Activated CD4-positive, alpha-beta T cell treated with anti-CD3 and anti-CD28 coated beads for 36 hours (primary cell): ENCODE measurements around the gene NFIC. TPM values are rescaled to one million over a fixed set of nuclear protein-coding genes. Genes with fewer than 3 reads are reported as not detected.

Experiments used
- ATAC-seq: fragments of 200-7000 bp; cut with Tn5 transposase; one replicate; pipeline ENCODE4 v1.10.0; 2021; ENCODE audit warnings: mild to moderate bottlenecking, moderate library complexity
- CTCF ChIA-PET: fragments of 350-600 bp; sonication (Branson Sonifier 250); formaldehyde crosslinking; loops from one replicate; lab custom pipeline; 2021; ENCODE audit warnings: antibody characterized with exemption; lab: Charles Lee
- POLR2A ChIA-PET: fragments of 350-600 bp; sonication (Branson Sonifier 250); formaldehyde crosslinking; loops from one replicate; lab custom pipeline; 2021; ENCODE audit warnings: antibody characterized with exemption, inconsistent platforms; lab: Charles Lee
- DNase-seq: peaks from one replicate; pipeline ENCODE4 v3.0.0-alpha.2; 2020
- H3K27ac Mint-ChIP-seq: one replicate; pipeline ENCODE4 v1.8.0; 2021; ENCODE audit warnings: mixed read lengths
- H3K27me3 Mint-ChIP-seq: one replicate; pipeline ENCODE4 v1.8.0; 2021; ENCODE audit warnings: mixed read lengths
- H3K36me3 Mint-ChIP-seq: one replicate; pipeline ENCODE4 v1.8.0; 2021; ENCODE audit warnings: low read depth, mixed read lengths
- H3K4me1 Mint-ChIP-seq: one replicate; pipeline ENCODE4 v1.8.0; 2021; ENCODE audit warnings: mixed read lengths
- H3K4me3 Mint-ChIP-seq: one replicate; pipeline ENCODE4 v1.8.0; 2021; ENCODE audit warnings: mild to moderate bottlenecking, moderate library complexity, mixed read lengths
- H3K9me3 Mint-ChIP-seq: one replicate; pipeline ENCODE4 v1.8.0; 2021; ENCODE audit warnings: low read depth, mixed read lengths
- intact Hi-C, 2 experiments: fragments of 100-400 bp; cut with DNase I in 1 of 2; cut with micrococcal nuclease in 1 of 2; formaldehyde crosslinking; loops; one replicate each; pipeline versions ENCODE4 v1.14.2 to v1.15.1; 2022 to 2024; cut with DNase I, micrococcal nuclease
- total RNA-seq, 2 experiments: library from RNA; stranded (reverse); gene quantifications; one replicate each; pipeline ENCODE4 v1.2.3, GENCODE V29; 2021

Gene NFIC
- total RNA-seq, 2 experiments from 2014 or later: 20.5 to 22.6 TPM

DNA sequence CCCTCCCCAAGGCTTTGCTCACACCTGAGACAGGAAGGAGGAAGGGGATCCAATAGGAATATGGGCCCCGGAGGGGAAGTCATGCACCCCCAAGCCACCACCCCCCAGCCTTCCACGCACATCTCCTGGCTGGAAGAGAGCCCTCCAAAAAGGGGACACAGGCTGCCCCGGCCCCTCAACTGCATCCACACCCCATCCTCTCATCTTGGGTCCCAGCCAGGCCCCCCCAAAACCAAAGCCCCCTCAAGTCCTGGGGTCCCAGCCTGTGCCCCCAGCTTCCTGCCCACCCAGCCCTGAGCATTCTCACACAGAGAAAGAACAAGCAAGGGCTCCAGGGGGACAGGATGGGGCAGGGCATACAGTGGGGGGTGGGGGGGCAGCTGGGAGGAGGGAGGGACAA, 101.8 kb downstream of the NFIC start:
- no peak for DNase-seq
- no peak overlapping the region for H3K4me3 Mint-ChIP-seq
- ChIA-PET POLR2A (no interaction called here), CTCF (interaction anchor here (0.6 to 0.9 kb wide), 2 partner anchors 163 to 256 kb away, joined by 4 to 6 read pairs; no protein-coding TSS in a partner anchor)
- H3K27ac Mint-ChIP-seq: no peak overlapping the region
- ATAC-seq: no peak
- H3K4me1 Mint-ChIP-seq: no peaks in the 10 kb centered on the region
- peaks cover 2% of the 10 kb centered on the region for H3K36me3 Mint-ChIP-seq
- H3K9me3 Mint-ChIP-seq: peaks cover 2% of the 10 kb centered on the region
- H3K27me3 Mint-ChIP-seq: no peaks in the 10 kb centered on the region
- intact Hi-C loops: no loop called here

DNA sequence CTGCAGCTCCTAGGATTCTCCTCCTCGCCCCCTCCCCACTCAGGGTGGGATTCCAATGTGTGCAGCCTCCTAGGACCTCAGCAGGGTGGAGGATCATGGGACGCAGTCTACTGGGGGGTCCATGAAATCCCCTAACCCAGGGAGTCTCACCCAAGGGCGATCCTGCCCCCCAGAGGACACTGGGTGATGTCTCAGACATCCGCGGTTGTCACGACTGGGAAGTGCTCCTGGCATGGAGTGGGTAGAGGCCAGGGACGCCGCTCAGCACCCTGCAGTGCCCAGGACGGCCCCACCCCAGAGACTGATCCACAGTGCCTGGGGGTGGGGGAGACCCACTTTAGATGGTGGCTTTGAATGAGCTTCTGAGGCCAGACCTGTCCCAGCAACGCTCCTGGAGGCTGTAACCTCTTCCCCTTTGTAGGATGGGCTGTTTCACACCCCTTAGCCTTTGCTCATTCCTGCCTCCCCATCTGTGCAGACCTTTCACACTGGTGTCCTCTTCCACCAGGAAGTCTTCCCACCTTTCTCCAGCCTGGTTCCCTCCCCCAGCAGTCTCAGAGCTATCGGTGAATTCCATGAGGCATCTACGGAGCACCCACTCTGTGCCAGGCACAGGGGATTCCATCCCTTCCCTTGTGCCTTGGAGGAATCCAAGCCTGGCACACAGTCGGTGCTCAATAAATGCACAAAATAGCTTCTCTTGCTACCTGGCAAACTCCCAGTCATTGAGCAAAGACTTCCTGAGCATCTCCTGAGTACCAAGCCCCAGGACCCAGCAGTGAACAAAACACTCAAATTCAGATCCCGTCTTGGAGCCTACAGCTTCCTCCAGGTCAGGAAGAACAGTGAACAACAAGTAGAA, 103.5 kb downstream of the NFIC start:
- H3K36me3 Mint-ChIP-seq: peaks cover 2% of the 10 kb centered on the region
- H3K4me1 Mint-ChIP-seq: no peaks in the 10 kb centered on the region
- peaks cover 2% of the 10 kb centered on the region for H3K9me3 Mint-ChIP-seq
- no peak for DNase-seq
- no peak overlapping the region for H3K4me3 Mint-ChIP-seq
- no peak overlapping the region for H3K27ac Mint-ChIP-seq
- ChIA-PET POLR2A (interaction anchor here (0.7 kb wide), 1 partner anchor 165 kb away, joined by 3 read pairs; no protein-coding TSS in a partner anchor), CTCF (interaction anchor here (0.7 to 1.6 kb wide), 10 partner anchors 9 to 239 kb away, joined by 3 to 8 read pairs (median 3); no protein-coding TSS in a partner anchor)
- ATAC-seq: peak; percentile 21
- intact Hi-C loops: loop anchor here in 1 of 2 experiments (5.0 kb wide), 1 partner anchor 163 kb away; no protein-coding TSS in a partner anchor
- no peaks in the 10 kb centered on the region for H3K27me3 Mint-ChIP-seq

DNA sequence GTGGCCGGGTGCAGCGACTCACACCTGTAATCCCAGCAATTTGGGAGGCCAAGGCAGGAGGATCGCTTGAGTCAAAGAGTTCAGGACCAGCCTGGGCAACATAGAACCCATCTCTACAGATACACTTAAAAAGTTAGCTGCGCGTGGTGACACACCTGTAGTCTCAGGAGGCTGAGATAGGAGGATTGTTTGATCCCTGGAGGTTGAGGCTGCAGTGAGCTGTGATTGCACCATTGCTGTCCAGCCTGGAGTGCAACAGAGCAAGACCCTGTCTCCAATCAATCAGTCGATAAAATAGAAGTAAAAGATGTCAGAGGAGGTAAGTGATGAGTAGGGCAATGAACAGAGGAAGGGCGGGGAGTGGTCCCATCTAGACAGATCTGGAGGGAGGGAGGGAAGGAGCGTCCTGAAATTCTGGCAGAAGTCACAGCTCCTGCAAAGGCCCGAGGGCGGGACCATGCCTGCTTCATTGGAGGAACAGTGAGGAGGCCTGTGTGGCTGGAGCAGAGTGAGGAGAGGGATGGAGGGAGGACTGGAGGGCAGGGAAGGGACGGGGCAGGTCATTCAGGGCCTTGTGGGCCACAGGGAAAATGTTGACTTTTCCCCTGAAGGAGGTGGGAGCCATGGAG, 104.2 kb downstream of the NFIC start:
- Mint-ChIP-seq H3K36me3 (peaks cover 2% of the 10 kb centered on the region), H3K4me1 (no peaks in the 10 kb centered on the region), H3K27ac (no peak overlapping the region), H3K4me3 (no peak overlapping the region), H3K27me3 (no peaks in the 10 kb centered on the region), H3K9me3 (peaks cover 2% of the 10 kb centered on the region)
- ChIA-PET CTCF (interaction anchor here (0.6 to 1.6 kb wide), 10 partner anchors 10 to 1002 kb away, joined by 3 to 8 read pairs (median 3); no protein-coding TSS in a partner anchor), POLR2A (no interaction called here)
- intact Hi-C loops: loop anchor here in 1 of 2 experiments (5.0 kb wide), 1 partner anchor 163 kb away; no protein-coding TSS in a partner anchor
- ATAC-seq: no peak
- DNase-seq: no peak

DNA sequence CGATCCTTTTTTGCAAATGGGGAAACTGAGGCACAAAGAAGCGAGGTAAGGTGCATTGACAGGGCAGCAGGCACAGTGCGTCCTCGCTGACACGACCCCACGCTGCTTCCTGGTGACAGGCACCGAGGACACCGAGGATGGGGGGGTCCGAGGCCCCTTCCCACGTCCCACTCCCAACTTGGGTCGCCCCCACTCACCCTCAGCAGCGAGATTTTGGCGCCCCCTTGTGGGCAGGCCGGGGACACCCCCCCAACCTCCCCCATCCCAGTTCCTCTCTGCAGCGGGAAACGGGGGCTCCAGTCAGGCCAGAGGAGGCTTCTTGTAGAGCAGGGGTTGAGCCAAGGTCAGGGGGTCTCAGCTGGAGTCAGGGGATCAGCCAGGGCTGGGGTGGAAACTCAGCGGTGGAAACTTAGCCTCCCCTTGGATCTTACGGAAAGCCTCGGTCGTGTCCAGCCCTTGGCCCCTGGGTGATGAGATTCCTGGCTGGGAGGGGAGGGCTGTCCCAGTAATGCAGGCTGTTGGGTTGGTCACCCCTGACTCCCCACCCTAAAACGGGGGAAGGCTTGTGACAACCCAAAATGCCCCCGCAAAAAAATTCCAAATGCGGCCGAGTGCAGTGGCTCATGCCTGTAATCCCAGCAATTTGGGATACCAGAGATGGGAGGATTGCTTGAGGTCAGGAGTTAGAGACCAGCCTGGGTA, 105.7 kb downstream of the NFIC start:
- intact Hi-C loops: loop anchor here (1.0 to 5.0 kb wide), 3 partner anchors 145 to 167 kb away; no protein-coding TSS in a partner anchor
- Mint-ChIP-seq H3K27me3 (no peaks in the 10 kb centered on the region), H3K27ac (no peak overlapping the region), H3K4me3 (no peak overlapping the region), H3K4me1 (no peaks in the 10 kb centered on the region), H3K9me3 (peaks cover 2% of the 10 kb centered on the region), H3K36me3 (peaks cover 2% of the 10 kb centered on the region)
- ATAC-seq (peak; percentile 36), DNase-seq (peak; percentile 66)
- CTCF ChIA-PET: interaction anchor here (0.8 to 2.1 kb wide), 8 partner anchors 14 to 167 kb away, joined by 3 to 10 read pairs (median 4); no protein-coding TSS in a partner anchor
- POLR2A ChIA-PET: no interaction called here

DNA sequence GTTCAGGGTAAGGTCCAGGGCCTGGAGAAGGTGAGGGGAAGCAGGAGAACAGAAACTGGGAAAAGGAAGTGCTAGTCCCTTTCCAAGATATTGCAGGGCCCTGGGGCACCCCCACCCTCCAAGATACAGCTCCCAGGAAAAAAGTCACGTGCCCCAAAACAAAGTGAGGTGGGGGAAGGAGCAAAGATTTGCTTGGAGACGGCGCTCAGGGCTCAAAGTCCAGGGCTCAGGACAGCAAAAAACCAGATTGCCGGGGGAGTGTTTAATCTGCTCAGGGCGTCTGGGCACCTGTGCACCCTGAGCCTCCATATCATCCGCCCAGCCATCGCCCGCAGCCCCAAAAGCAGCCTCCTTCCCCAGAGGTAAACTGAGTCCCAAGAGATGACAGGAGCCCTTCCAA, 107.6 kb downstream of the NFIC start:
- Mint-ChIP-seq H3K4me3 (no peak overlapping the region), H3K27ac (no peak overlapping the region), H3K27me3 (no peaks in the 10 kb centered on the region), H3K4me1 (peaks cover 9% of the 10 kb centered on the region), H3K9me3 (no peaks in the 10 kb centered on the region), H3K36me3 (no peaks in the 10 kb centered on the region)
- ChIA-PET POLR2A (no interaction called here), CTCF (interaction anchor here (0.6 to 2.1 kb wide), 3 partner anchors 134 to 169 kb away, joined by 3 to 8 read pairs (median 5); no protein-coding TSS in a partner anchor)
- ATAC-seq: no peak
- intact Hi-C loops: loop anchor here in 1 of 2 experiments (5.0 kb wide), 1 partner anchor 167 kb away; no protein-coding TSS in a partner anchor
- DNase-seq: no peak

DNA sequence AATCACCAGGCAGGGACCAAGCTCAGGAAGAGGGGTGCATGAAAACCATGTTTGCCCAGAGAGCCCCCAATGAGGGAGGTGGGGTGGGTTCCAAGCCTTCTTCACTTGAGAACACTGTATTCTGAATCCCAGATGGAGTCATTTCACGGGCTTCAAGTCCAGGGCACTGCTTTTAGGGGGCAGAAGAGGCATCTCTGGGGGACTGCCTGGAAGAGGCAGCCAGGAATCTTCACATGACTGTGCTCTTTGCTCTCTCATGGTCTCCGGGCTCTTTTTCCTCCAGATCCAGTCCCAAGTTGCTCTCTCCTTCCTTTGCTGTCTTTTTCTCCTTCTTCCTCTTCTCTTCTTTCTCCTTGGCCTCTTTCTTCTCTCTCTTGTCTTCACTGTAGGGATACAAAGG, 108.2 kb downstream of the NFIC start:
- Mint-ChIP-seq H3K4me1 (peaks cover 9% of the 10 kb centered on the region), H3K27me3 (no peaks in the 10 kb centered on the region), H3K27ac (no peak overlapping the region), H3K9me3 (no peaks in the 10 kb centered on the region), H3K4me3 (no peak overlapping the region), H3K36me3 (no peaks in the 10 kb centered on the region)
- intact Hi-C loops: loop anchor here in 1 of 2 experiments (5.0 kb wide), 1 partner anchor 167 kb away; no protein-coding TSS in a partner anchor
- DNase-seq (no peak), ATAC-seq (no peak)
- POLR2A ChIA-PET: no interaction called here
- CTCF ChIA-PET: interaction anchor here (0.6 to 2.1 kb wide), 2 partner anchors 158 to 170 kb away, joined by 3 to 8 read pairs; no protein-coding TSS in a partner anchor

DNA sequence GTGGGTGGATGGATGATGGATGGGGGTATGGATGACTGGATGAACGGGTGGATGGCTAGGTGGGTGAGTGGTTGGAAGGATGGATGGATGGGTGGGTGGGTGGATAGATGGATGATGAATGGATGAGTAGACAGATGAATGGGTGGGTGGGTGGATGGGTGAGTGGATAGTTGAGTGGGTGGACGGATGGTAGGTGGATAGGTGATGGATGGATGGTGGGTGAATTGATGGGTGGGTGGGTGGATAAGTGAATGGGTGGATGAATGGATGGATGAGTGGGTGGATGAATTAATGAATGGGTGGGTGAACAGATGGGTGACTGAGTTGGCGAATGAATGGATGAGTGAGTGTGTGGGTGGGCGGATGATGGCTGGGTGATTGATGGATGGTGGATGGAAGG, 109.1 kb downstream of the NFIC start:
- Mint-ChIP-seq H3K27ac (no peak overlapping the region), H3K36me3 (no peaks in the 10 kb centered on the region), H3K4me3 (no peak overlapping the region), H3K4me1 (peaks cover 9% of the 10 kb centered on the region), H3K27me3 (no peaks in the 10 kb centered on the region), H3K9me3 (no peaks in the 10 kb centered on the region)
- ATAC-seq: no peak
- DNase-seq: no peak
- intact Hi-C loops: no loop called here
- POLR2A ChIA-PET: no interaction called here
- CTCF ChIA-PET: no interaction called here

DNA sequence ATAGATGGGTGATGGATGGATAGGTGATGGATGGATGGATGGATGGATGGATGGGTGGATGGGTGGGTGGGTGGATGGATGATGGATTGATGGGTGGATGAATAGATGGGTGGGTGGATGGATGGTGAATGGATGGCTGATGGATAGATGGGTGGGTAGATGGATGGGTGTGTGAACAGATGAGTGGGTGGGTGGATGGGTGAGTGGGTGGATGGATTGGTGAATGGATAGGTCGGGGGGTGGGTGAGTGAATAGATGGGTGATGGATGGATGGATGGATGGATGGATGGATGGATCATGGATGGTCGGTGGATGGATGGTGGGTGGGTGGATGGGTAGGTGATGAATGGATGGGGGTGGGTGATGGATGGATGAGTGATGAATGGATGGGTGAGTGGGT, 110.4 kb downstream of the NFIC start:
- Mint-ChIP-seq H3K4me3 (no peak overlapping the region), H3K36me3 (no peaks in the 10 kb centered on the region), H3K4me1 (peaks cover 9% of the 10 kb centered on the region), H3K9me3 (no peaks in the 10 kb centered on the region), H3K27me3 (no peaks in the 10 kb centered on the region), H3K27ac (no peak overlapping the region)
- ATAC-seq (no peak), DNase-seq (no peak)
- POLR2A ChIA-PET: no interaction called here
- intact Hi-C loops: no loop called here
- CTCF ChIA-PET: no interaction called here

DNA sequence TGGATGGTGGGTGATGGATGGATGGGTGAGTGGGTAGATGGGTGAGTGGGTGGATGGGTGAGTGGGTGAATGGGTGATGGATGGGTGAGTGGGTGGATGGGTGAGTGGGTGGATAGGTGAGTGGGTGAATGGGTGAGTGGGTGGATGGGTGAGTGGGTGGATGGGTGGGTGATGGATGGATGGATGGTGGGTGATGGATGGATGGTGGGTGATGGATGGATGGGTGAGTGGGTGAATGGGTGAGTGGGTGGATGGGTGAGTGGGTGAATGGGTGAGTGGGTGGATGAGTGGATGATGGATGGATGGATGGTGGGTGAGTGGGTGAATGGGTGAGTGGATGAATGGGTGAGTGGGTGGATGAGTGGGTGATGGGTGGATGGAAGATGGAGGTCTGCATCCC, 111.1 kb downstream of the NFIC start:
- Mint-ChIP-seq H3K9me3 (no peaks in the 10 kb centered on the region), H3K4me1 (peaks cover 9% of the 10 kb centered on the region), H3K36me3 (no peaks in the 10 kb centered on the region), H3K27ac (no peak overlapping the region), H3K27me3 (no peaks in the 10 kb centered on the region), H3K4me3 (no peak overlapping the region)
- DNase-seq (no peak), ATAC-seq (no peak)
- CTCF ChIA-PET: no interaction called here
- intact Hi-C loops: no loop called here
- POLR2A ChIA-PET: no interaction called here

DNA sequence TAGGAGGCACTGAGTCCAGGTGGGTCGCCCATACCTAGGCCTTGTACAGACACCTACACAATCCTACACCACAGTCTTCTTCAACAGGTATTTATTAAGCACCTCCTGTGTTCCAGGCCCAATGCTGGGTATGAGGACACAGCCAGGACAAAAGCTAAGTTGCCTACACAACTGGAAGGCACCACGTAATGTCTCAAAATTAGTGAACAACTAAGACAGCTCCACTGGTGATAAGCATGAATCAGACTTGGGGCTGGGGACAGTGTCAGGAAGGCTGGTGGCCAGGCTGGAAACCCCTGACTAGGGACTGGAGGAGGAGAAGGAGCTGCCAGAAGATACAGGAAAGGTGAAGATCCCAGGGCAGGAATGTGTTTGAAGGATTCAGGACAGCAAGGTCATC, 111.6 kb downstream of the NFIC start:
- intact Hi-C loops: no loop called here
- ChIA-PET CTCF (no interaction called here), POLR2A (no interaction called here)
- no peak overlapping the region for H3K27ac Mint-ChIP-seq
- DNase-seq (no peak), ATAC-seq (no peak)
- no peaks in the 10 kb centered on the region for H3K9me3 Mint-ChIP-seq
- H3K4me1 Mint-ChIP-seq: peaks cover 9% of the 10 kb centered on the region
- H3K36me3 Mint-ChIP-seq: no peaks in the 10 kb centered on the region
- H3K27me3 Mint-ChIP-seq: no peaks in the 10 kb centered on the region
- no peak overlapping the region for H3K4me3 Mint-ChIP-seq
